NB4 (cell line): ENCODE measurements around the gene TMEM165.
"Not testable (repeated sequence)": the region's sequence is repeated elsewhere in the genome, so short reads cannot be mapped to it uniquely, and the experiment has no call there.

ENCODE experiments used
- DNase-seq: peaks from one replicate; pipeline ENCODE4 v3.0.0; 2010; ENCODE audit warnings: low read depth
- H3K4me3 ChIP-seq: one replicate; pipeline ENCODE4 v1.5.1; 2011; ENCODE audit warnings: mild to moderate bottlenecking, low read depth, low read length, moderate library complexity
- CTCF ChIP-seq: IDR thresholded peaks from one replicate; pipeline ENCODE4 v1.5.1; 2012; ENCODE audit warnings: low read depth, low read length
- MAX ChIP-seq: IDR thresholded peaks from 2 replicates; pipeline ENCODE4 v1.6.1; 2011; ENCODE audit warnings: low read depth, low read length
- MYC ChIP-seq: IDR thresholded peaks from 2 replicates; pipeline ENCODE4 v1.6.1; 2011; ENCODE audit warnings: low read depth, low read length
- POLR2A ChIP-seq: IDR thresholded peaks from 2 replicates; pipeline ENCODE4 v1.6.1; 2011; ENCODE audit warnings: mild to moderate bottlenecking; ENCODE audit not compliant: insufficient read length; ENCODE audit errors: extremely low read depth

Gene TMEM165

GRCh38 chr4:55351824-55352223 lies 43.9 kb upstream of the TMEM165 start:
- DNase-seq = no peak
- no peak for TF ChIP-seq MAX
- no peak for TF ChIP-seq CTCF
- H3K4me3 ChIP-seq = no peak overlapping the region

- no peak overlapping the region for H3K4me3 ChIP-seq
- TF ChIP-seq CTCF (no peak), POLR2A (no peak), MYC (no peak), MAX (no peak)
These were observed 43.0 kb upstream of the TMEM165 start for GRCh38 chr4:55352726-55353125.

GRCh38 chr4:55353228-55353747 lies 42.5 kb upstream of the TMEM165 start:
- DNase-seq, H3K4me3 ChIP-seq: not testable (repeated sequence)

More at GRCh38 chr4:55352726-55353125, 43.0 kb upstream of the TMEM165 start:
- no peak for DNase-seq

GRCh38 chr4:55354648-55355047 lies 41.1 kb upstream of the TMEM165 start:
- DNase-seq = no peak
- no peak for TF ChIP-seq CTCF
- no peak for TF ChIP-seq MYC
- TF ChIP-seq POLR2A = no peak
- no peak for TF ChIP-seq MAX

GRCh38 chr4:55355555-55355954 lies 40.2 kb upstream of the TMEM165 start:
- H3K4me3 ChIP-seq = no peak overlapping the region
- no peak for TF ChIP-seq POLR2A
- no peak for TF ChIP-seq MYC
- no peak for TF ChIP-seq MAX
- TF ChIP-seq CTCF = no peak
- no peak for DNase-seq

More at GRCh38 chr4:55354648-55355047, 41.1 kb upstream of the TMEM165 start:
- no peak overlapping the region for H3K4me3 ChIP-seq

GRCh38 chr4:55356991-55357461 lies 38.7 kb upstream of the TMEM165 start:
- no peak for TF ChIP-seq MYC
- no peak for TF ChIP-seq CTCF
- TF ChIP-seq MAX = no peak
- no peak for TF ChIP-seq POLR2A
- no peak overlapping the region for H3K4me3 ChIP-seq
- DNase-seq = no peak

- no peak for DNase-seq
- no peak for TF ChIP-seq CTCF
- no peak for TF ChIP-seq POLR2A
- TF ChIP-seq MAX = no peak
- no peak for TF ChIP-seq MYC
- no peak overlapping the region for H3K4me3 ChIP-seq
These were observed 37.5 kb upstream of the TMEM165 start for GRCh38 chr4:55358246-55358645.
